H1 (cell line): ENCODE measurements around the gene LCLAT1. TPM values are rescaled to one million over a fixed set of nuclear protein-coding genes. Genes with fewer than 3 reads are reported as not detected.

Experiments
- ASH2L ChIP-seq: fragments of 200-600, 300-600 bp; sonication (generic); IDR thresholded peaks from one replicate; pipeline ENCODE4 v1.7.1; 2017; ENCODE audit warnings: low read length
- BACH1 ChIP-seq: IDR thresholded peaks from 2 replicates; pipeline ENCODE4 v1.6.1; 2012; ENCODE audit warnings: low read length, improper control_type of control experiment
- BCL11A ChIP-seq, 2 experiments: IDR thresholded peaks; one replicate each; pipeline ENCODE4 v1.6.1; 2011; ENCODE audit warnings: low read depth in 2 of 2, low read length in 2 of 2, mild to moderate bottlenecking in 2 of 2
- CEBPB ChIP-seq: IDR thresholded peaks from 2 replicates; pipeline ENCODE4 v1.6.1; 2012; ENCODE audit warnings: low read depth, low read length
- EGR1 ChIP-seq: IDR thresholded peaks from 2 replicates; pipeline ENCODE4 v1.6.1; 2011; ENCODE audit warnings: low read depth, low read length, borderline replicate concordance
- HDAC2 ChIP-seq, 2 experiments: fragments of 300-600 bp in 1 of 2; sonication (generic) in 1 of 2; IDR thresholded peaks; 2 replicates each; pipeline ENCODE4 v1.6.1; 2011 to 2012; ENCODE audit warnings: low read depth in 2 of 2, low read length in 2 of 2, mild to moderate bottlenecking in 2 of 2, moderate library complexity in 2 of 2, borderline replicate concordance in 1 of 2, inconsistent platforms in 1 of 2
- KDM1A ChIP-seq: fragments of 200-600, 300-600 bp; sonication (generic); IDR thresholded peaks from 2 replicates; pipeline ENCODE4 v1.7.1; 2016; ENCODE audit warnings: mild to moderate bottlenecking, low read length, borderline replicate concordance
- KDM4A ChIP-seq: IDR thresholded peaks from one replicate; pipeline ENCODE4 v1.7.1; 2012; ENCODE audit warnings: low read depth, mild to moderate bottlenecking, moderate library complexity, low read length, inconsistent platforms; ENCODE audit not compliant: severe bottlenecking
- RXRA ChIP-seq: IDR thresholded peaks from 2 replicates; pipeline ENCODE4 v1.6.1; 2011; ENCODE audit warnings: low read depth, mild to moderate bottlenecking, low read length, moderate library complexity; ENCODE audit not compliant: insufficient read depth
- SIN3A ChIP-seq, 2 experiments: IDR thresholded peaks in 1 of 2; conservative IDR thresholded peaks in 1 of 2; 2 replicates each; pipeline ENCODE4 v1.6.1; 2011 to 2012; ENCODE audit warnings: low read length in 2 of 2, improper control_type of control experiment in 1 of 2, low read depth in 1 of 2, mild to moderate bottlenecking in 1 of 2
- SP1 ChIP-seq: IDR thresholded peaks from 2 replicates; pipeline ENCODE4 v1.6.1; 2011; ENCODE audit warnings: low read depth, low read length
- polyA plus RNA-seq, 7 experiments: library from polyadenylated mRNA; depleted of rRNA in 3 of 7; stranded (reverse) in 5 of 7; unstranded in 2 of 7; fragments of >200 nt in 5 of 7; fragments of 200-250 nt in 2 of 7; gene quantifications; 1 replicate in 5 of 7; 2 replicates in 1 of 7; 4 replicates in 1 of 7; pipeline versions ENCODE4 v1.2.1 to v1.2.3, GENCODE V29; 2011 to 2013; ENCODE audit warnings: missing spikeins in 2 of 7, mixed read lengths in 2 of 7
- total RNA-seq: library from RNA; stranded (reverse); fragmentation: NEBNext Ultra II Directional; extraction: Animal tissue kit (Norgen Biotek cat#: 25700); gene quantifications from 2 replicates; pipeline ENCODE4 v1.2.1, GENCODE V29; 2021

LCLAT1 gene
- total and polyA plus RNA-seq, 2 of the 8 experiments (the other 6 are each of a cell fraction or from before 2014, with no cell fraction given) = 7.6 to 22.0 TPM

- peak; percentile 99 for TF ChIP-seq KDM4A
- peak; percentile 71 for TF ChIP-seq CEBPB
- 0 out of 4 replicates have a peak, but pooled peaks of 1 of the 2 experiments have one; percentile 36 for TF ChIP-seq SIN3A (conservative IDR thresholded peaks at IDR 0.05 in 1 of 2, IDR thresholded peaks at IDR 0.05 in 1 of 2; ENCODE audit: low read depth in 1 of 2, low read length in 2 of 2)
- peak in 1 of 2 experiments; percentile 60; a peak in 2 of 4 replicates for TF ChIP-seq HDAC2 (IDR thresholded peaks at IDR 0.05; ENCODE audit: borderline replicate concordance in 1 of 2, low read depth in 2 of 2, low read length in 2 of 2)
- TF ChIP-seq BACH1 = peak; percentile 62
- TF ChIP-seq RXRA = no peak
- TF ChIP-seq EGR1 = peak; percentile 50; the same call in 1 of the 2 replicates
- TF ChIP-seq BCL11A (IDR thresholded peaks at IDR 0.05; ENCODE audit: low read depth in 2 of 2, low read length in 2 of 2) = no peak
- peak; percentile 50 for TF ChIP-seq KDM1A
- TF ChIP-seq SP1 = 0 out of 2 replicates have a peak, but pooled peaks have one; percentile 34
- peak; percentile 100 for TF ChIP-seq ASH2L
Measured at GRCh38 chr2:30447149-30448045, at the start of gene LCLAT1 (continued).
